GM18505 (cell line): ENCODE results near the gene JPH2.

Source experiments
- ATAC-seq: cut with Tn5 transposase; IDR thresholded peaks from one replicate; pipeline ENCODE4 v1.9.1; 2021; ENCODE audit not compliant: unreplicated experiment
- POLR2A ChIP-seq: IDR thresholded peaks from 4 replicates; pipeline ENCODE4 v1.6.1; 2011; ENCODE audit warnings: borderline replicate concordance; ENCODE audit not compliant: insufficient read depth, insufficient read length; ENCODE audit errors: extremely low read depth

Gene JPH2

DNA sequence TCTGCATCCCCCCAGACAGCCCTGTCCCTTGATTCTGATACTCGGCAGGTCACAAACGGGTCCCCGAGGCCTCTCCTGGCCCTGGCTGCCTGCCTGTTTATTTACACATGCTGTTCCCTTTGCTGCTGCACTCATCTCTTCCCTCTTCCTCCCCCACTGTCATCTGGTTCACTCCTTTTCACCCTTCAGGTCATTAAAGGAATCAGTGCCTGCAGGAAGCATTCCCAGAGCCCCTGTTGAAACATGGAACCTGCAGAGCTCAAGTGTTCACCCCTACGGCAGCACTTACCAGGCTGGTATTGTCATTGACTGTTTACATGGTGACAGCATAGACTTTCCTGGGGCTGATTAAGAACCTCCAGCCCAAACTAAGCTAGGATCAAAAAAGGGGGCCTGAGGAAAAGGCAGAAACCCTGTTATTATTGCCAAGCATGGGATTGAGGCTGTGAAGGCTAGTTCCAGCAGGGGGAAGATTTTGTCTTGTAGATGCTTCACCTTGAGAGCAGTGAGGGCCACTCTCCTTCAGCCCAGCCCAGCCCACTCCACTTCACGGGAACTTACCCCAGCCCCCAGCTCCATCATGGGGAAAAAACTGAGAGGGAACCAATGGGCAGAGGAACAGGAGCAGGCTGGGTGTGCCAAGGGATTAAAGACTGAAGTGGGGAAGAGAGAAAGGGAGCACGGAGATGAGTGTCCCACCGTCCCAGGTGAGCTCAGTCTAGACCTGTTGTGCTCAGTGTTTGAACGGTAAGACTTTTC lies 73.2 kb downstream of the JPH2 start:
- TF ChIP-seq POLR2A: no peak

GRCh38 chr20:44112889-44113617 lies 73.9 kb downstream of the JPH2 start:
- TF ChIP-seq POLR2A: no peak
- no peak for ATAC-seq

More for the DNA sequence above, 73.2 kb downstream of the JPH2 start:
- no peak for ATAC-seq

- ATAC-seq: no peak
- TF ChIP-seq POLR2A: no peak
Observed at GRCh38 chr20:44112456-44112855, 74.5 kb downstream of the JPH2 start.

DNA sequence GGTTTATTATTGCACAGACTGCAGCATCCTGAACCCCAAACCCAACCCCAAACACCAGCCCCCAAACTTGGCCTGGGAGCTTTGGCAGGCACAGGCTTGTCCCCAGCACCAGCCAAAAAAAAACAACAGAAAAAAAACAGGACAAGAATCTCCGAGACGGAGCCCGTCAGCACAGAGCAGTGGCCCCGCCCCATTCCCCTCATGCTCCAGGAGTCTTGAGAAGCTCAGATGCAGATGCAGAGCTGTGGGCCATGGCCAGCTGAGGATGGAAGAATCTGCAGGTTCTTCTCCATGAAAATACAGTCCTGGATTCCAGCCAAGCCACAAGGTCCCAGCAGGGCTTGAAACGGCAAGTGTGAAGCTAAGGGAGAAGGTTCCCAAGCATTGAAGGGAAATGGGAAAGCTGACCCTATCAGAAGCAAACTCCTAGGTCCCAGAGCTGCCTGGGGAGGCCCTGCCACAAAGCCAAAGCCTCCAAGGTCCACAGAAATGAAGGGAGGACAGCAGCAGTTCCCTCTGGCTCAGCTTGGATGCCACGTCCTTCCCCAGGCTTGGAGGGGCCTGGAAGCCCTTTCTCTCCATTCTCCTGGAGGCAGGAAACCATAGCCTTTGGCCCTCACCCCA lies 75.2 kb downstream of the JPH2 start:
- no peak for ATAC-seq
- no peak for TF ChIP-seq POLR2A

DNA sequence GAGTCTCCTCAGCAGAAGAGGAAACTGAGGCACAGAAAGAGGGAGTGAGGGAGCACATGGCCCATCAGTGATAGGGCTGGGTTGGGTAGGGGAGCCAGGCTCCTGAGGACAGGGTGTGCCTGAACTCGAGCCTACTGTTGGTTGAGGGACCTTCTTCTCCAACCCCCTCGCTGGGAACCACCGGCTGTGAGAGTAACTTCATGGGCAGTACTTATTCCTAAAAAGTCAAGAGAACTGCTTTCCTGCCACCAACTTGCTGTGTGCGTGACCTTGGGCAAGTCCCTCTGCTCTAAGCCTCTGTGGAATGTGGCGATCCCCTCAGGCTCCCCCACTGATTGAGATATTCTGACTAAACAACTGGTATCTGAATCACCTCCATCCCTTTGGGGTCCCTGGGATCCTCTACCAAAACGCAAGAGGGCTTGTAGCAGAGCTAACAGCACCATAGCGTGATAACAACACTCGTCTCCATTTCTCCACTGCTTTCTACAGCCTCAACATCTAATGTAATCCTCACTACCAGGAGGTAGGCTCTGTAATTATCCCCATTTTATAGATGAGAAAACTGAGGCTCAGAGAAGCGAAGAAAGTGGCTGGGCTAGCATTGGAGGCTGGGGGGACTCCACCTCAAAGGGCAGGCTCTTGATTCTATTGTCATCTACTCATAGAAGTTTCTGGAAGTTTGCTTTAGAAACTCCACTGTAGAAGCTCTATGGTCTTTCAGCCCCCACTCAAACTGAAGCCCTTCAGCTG lies 76.0 kb downstream of the JPH2 start:
- no peak for ATAC-seq
- no peak for TF ChIP-seq POLR2A

DNA sequence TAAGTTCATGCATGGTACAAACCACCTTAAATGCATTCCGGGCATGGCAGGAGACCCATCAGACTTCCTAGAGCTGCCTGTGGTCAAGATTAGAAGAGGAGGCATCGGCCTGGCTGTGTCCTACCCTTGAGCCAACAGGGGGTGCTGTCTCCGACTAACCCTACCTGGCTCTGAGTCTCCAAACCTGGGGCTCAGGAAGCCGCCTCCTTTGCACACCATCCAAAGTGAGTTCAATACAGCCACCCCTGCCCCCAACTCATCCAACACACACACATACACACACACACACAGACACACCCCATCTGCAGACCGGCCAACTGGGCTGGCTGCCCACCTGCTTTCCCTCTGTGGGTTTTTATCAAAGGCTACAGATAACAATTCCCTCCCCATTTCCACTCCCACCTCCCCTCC lies 77.0 kb downstream of the JPH2 start:
- TF ChIP-seq POLR2A: no peak

GRCh38 chr20:44106615-44107014 lies 80.4 kb downstream of the JPH2 start:
- TF ChIP-seq POLR2A: no peak
- no peak for ATAC-seq

More for the DNA sequence above, 77.0 kb downstream of the JPH2 start:
- ATAC-seq: no peak

- TF ChIP-seq POLR2A: no peak
- ATAC-seq: no peak
Observed at GRCh38 chr20:44104798-44105517, 82.0 kb downstream of the JPH2 start.

- no peak for ATAC-seq
- TF ChIP-seq POLR2A: no peak
Observed at GRCh38 chr20:44102582-44102981, 84.4 kb downstream of the JPH2 start.

DNA sequence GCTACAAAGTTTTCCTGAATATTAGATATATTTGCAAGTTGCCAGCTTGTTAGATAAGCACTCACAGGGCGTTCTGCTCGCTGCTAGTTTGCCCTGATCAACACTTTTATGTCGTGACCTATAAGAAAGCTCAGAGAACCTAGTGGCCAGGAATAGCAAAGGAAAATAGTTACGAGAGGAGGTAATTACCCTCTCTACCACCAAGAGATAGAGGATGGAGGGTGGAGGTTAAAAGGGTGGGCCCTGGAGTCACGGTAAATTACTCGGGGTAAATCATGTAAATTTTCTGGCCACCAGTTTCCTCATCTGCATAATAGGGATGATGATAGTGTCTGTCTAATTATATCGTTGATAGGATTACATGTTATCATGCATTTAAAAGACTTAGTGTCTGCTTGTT lies 87.2 kb downstream of the JPH2 start:
- no peak for TF ChIP-seq POLR2A
- no peak for ATAC-seq

- TF ChIP-seq POLR2A: no peak
- no peak for ATAC-seq
Observed at GRCh38 chr20:44098657-44099056, 88.3 kb downstream of the JPH2 start.

GRCh38 chr20:44098256-44098630 lies 88.7 kb downstream of the JPH2 start:
- no peak for ATAC-seq
- TF ChIP-seq POLR2A: no peak
